WERI-Rb-1 (cell line): ENCODE results near the gene GARIN5B.
"Not testable (repeated sequence)": the region's sequence is repeated elsewhere in the genome, so short reads cannot be mapped to it uniquely, and the experiment has no call there.

Experiments used
- DNase-seq: peaks from one replicate; pipeline ENCODE4 v3.0.0-alpha.2; 2020
- H3K27ac ChIP-seq: fragments of 250-450 bp; sonication (Bioruptor Pico); 2 replicates; pipeline ENCODE4 v1.5.1; 2020; ENCODE audit warnings: mild to moderate bottlenecking, moderate library complexity
- H3K27me3 ChIP-seq: fragments of 250-450 bp; sonication (Bioruptor Pico); 2 replicates; pipeline ENCODE4 v1.5.1; 2021; ENCODE audit warnings: mild to moderate bottlenecking, low read depth, moderate library complexity; ENCODE audit not compliant: insufficient read depth, severe bottlenecking
- H3K36me3 ChIP-seq: fragments of 250-450 bp; sonication (Bioruptor Pico); 2 replicates; pipeline ENCODE4 v1.5.1; 2020; ENCODE audit warnings: mild to moderate bottlenecking, moderate library complexity
- H3K4me3 ChIP-seq: 2 replicates; pipeline ENCODE4 v1.5.1; 2011; ENCODE audit warnings: low read depth, mild to moderate bottlenecking, control low read depth, low read length
- H3K9me3 ChIP-seq: fragments of 250-450 bp; sonication (Bioruptor Pico); 2 replicates; pipeline ENCODE4 v1.5.1; 2021; ENCODE audit warnings: mild to moderate bottlenecking, moderate library complexity; ENCODE audit not compliant: severe bottlenecking
- TF ChIP-seq, protein P1 (sequence below): IDR thresholded peaks from 2 replicates; pipeline ENCODE4 v1.5.1; 2011; ENCODE audit warnings: low read depth, mild to moderate bottlenecking, control low read depth, inconsistent platforms, low read length

Gene GARIN5B

DNA sequence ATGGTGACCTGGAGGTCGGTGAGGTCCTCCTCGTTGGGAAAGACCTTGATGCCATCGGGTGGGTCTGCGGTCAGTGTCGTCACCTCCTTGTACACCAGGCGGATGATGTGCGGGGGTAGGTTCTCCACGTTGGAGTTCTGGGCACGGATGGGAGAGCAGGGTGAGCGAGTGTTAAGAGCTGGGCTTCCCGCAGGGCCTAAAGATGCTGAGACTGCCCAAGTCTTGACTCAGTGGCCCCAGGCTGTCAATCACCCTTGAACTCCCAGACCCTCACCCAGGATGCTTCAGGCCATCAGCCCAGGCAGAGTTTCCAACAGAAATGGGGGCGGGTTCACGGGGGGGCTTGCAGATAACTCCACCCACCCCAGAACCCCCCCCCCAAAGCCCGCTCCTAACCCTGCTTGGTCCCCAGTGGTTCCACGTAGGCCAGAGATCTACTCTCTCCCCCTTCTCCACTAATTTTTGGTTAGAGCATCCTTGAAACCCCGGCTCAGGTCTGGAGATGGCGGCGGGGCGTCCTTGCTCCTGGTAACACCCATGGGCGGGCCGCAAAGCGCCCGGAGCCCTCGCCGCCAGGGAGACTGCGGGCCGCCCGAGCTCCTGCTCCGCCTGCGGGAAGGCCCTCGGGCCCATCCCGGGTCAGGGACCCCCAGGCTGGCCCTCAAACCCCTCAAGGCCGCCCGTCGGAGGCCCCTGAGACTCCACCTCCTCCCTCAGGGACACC is 43.9 kb upstream of the GARIN5B start:
- no peak for DNase-seq
- H3K27ac ChIP-seq, result peak overlapping the region; percentile 100
- H3K36me3 ChIP-seq, result peaks cover 53% of the 10 kb centered on the region
- TF ChIP-seq, protein P1, sequence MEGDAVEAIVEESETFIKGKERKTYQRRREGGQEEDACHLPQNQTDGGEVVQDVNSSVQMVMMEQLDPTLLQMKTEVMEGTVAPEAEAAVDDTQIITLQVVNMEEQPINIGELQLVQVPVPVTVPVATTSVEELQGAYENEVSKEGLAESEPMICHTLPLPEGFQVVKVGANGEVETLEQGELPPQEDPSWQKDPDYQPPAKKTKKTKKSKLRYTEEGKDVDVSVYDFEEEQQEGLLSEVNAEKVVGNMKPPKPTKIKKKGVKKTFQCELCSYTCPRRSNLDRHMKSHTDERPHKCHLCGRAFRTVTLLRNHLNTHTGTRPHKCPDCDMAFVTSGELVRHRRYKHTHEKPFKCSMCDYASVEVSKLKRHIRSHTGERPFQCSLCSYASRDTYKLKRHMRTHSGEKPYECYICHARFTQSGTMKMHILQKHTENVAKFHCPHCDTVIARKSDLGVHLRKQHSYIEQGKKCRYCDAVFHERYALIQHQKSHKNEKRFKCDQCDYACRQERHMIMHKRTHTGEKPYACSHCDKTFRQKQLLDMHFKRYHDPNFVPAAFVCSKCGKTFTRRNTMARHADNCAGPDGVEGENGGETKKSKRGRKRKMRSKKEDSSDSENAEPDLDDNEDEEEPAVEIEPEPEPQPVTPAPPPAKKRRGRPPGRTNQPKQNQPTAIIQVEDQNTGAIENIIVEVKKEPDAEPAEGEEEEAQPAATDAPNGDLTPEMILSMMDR, result no peak
- no peaks in the 10 kb centered on the region for H3K27me3 ChIP-seq
- H3K4me3 ChIP-seq, result peak overlapping the region; percentile 94
- peaks cover 12% of the 10 kb centered on the region for H3K9me3 ChIP-seq

DNA sequence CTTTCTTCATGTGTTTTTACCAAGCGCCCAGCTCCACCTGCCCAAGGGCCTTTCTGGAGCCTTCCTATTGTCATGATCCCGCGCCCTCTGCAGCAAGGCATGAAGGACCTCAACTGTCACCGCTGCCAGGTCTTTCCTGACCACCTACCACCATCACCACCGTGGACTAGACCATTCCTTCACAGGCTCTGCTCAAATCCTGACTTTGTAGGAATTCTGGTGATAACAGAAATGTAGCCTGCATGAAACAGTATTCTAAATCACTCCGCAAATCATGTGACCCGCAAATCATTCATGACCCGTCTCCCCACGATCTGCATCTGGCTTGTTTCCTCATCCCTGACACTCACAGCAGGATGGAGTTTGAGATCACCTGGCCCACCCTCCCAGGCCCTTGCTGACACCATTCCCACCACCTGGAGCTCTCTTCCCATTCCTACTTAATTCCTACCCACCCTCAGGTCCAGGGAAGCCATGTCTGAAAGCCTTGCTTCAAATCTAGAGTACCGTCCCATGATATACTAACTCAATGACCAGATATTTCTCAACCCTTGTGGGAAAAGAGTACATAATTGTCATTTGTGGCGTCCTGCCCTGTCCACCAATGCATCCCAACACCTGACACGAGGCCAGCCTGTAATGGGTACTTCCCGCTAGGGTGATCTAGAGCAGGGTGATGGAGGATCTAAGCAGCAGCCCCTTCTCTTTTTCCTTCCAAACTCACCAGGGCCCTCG is 43.2 kb upstream of the GARIN5B start:
- Histone ChIP-seq H3K27me3 (no peaks in the 10 kb centered on the region), H3K4me3 (peak overlapping the region; percentile 94), H3K27ac (peak overlapping the region; percentile 100; the same call in 1 of the 2 replicates), H3K9me3 (peaks cover 12% of the 10 kb centered on the region), H3K36me3 (peaks cover 59% of the 10 kb centered on the region)
- no peak for DNase-seq
- TF ChIP-seq, protein P1, result no peak

DNA sequence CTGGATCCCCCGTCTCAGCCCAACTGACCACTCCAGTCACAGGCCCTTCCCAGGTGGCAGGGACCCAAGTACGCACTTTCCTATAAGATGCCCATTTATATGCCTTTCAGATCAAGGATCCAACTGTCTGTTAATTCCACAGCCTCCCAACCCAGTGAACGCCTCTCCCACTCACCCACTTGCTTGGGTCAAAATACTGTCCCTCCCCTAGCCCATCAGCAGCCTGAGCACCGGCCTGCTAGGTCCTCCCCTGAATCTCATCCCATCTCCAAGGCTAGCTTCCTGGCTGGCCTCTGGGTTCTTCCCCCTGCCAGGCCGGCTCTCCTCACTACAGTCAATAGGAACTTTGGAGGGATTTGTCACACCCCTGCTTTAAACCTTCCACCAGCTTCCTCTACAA is 42.6 kb upstream of the GARIN5B start:
- Histone ChIP-seq H3K27ac (no peak overlapping the region; the same call in 1 of the 2 replicates), H3K4me3 (no peak overlapping the region), H3K36me3 (peaks cover 64% of the 10 kb centered on the region)

DNA sequence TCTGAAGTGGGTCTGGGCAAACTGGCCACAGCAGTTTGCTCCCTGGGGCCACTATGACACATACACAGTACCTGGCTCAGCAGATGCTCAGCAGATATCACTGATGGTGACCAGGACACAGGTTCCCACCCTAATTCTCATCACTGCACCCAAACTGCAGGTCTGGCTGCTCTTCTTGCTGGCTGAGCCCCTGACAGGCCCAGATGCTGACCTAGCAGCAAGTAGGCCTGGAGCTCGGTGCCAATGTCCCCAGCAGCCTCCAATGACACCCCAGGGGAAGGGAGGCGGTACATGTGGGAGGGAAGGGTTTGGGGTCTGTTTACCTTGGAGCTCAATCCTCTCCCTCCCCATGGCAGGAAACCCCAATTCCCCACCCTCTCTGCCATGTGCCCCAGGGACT is 39.4 kb upstream of the GARIN5B start:
- DNase-seq, result no peak
- H3K36me3 ChIP-seq, result peaks cover 68% of the 10 kb centered on the region
- H3K9me3 ChIP-seq, result no peaks in the 10 kb centered on the region
- TF ChIP-seq, protein P1, result no peak
- H3K27me3 ChIP-seq, result no peaks in the 10 kb centered on the region
- no peak overlapping the region; the same call in 1 of the 2 replicates for H3K27ac ChIP-seq
- no peak overlapping the region for H3K4me3 ChIP-seq

More for the DNA sequence above, 42.6 kb upstream of the GARIN5B start:
- no peaks in the 10 kb centered on the region for H3K27me3 ChIP-seq
- TF ChIP-seq, protein P1, result no peak
- H3K9me3 ChIP-seq, result peaks cover 12% of the 10 kb centered on the region
- DNase-seq, result no peak

DNA sequence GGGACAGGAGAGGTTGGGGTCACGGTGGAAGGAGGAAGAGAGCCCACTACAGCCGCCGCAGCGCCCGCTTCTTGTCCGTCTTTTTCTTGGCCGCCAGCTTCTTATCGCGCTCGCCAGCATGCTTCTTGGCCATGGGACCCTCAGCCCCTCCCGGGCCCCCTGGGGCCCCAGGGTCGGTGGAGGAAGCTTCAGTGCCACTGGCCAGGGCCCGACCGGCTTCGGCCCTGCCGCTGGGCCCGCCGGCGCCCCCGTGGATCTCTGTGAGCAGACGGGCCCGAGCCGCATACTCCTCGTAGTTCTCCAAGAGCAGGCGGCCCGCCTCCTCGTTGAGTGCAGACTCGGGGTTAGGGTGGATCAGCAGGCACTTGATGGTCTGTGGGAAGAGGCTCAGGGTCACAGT is 38.3 kb upstream of the GARIN5B start:
- H3K4me3 ChIP-seq, result not testable (repeated sequence)

DNA sequence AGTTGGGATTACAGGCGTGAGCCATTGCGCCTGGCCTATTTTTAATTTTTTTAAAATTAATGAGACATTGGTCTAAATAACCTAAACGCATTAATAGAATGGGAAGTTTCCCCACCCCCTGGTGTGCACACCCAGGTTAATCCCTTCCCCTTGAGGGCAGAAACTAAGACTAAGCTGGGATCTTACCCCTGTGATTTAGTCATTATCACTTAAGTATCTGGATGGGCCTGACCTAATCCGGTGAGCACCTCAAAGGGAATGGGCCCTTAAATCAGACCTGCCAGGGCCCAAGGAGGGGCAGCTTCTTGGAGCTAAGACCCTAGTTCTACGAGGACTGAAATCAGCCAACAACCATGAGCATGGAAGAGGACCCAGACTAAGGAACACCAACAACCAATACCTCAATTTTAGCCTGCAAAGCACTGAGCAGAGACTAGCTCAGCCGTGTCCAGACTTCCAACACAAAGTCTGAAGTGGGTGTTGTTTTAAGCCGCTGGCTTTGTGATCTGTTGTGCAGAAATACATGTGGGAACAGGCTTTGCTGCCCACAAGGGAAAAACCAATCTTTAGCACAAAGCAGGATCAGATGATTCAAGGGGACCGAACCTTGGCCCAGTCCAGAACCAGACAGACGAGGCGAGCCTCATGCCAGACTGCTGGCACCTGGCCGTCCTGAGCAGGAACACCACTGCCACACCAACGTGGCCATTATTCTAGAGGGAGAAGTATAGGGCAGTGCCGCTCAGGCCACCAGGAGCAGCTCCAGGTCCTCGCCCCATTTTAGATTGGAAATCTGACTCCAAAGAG is 37.4 kb upstream of the GARIN5B start:
- no peaks in the 10 kb centered on the region for H3K27me3 ChIP-seq
- no peaks in the 10 kb centered on the region for H3K9me3 ChIP-seq
- H3K27ac ChIP-seq, result peak overlapping the region; percentile 69
- DNase-seq, result peak; percentile 79
- no peak overlapping the region for H3K4me3 ChIP-seq
- H3K36me3 ChIP-seq, result peaks cover 49% of the 10 kb centered on the region
- TF ChIP-seq, protein P1, result no peak

More for the DNA sequence above, 38.3 kb upstream of the GARIN5B start:
- not testable (repeated sequence) for H3K27ac ChIP-seq, DNase-seq, H3K9me3 ChIP-seq, H3K27me3 ChIP-seq
- peaks cover 58% of the 10 kb centered on the region for H3K36me3 ChIP-seq
